Measurements from ENCODE around the gene FAM50B. TPM values are rescaled to one million over a fixed set of nuclear protein-coding genes. Genes with fewer than 3 reads are reported as not detected.

Gene FAM50B
- total RNA-seq, 1 experiment from 2014 or later: 0.48 TPM

DNA sequence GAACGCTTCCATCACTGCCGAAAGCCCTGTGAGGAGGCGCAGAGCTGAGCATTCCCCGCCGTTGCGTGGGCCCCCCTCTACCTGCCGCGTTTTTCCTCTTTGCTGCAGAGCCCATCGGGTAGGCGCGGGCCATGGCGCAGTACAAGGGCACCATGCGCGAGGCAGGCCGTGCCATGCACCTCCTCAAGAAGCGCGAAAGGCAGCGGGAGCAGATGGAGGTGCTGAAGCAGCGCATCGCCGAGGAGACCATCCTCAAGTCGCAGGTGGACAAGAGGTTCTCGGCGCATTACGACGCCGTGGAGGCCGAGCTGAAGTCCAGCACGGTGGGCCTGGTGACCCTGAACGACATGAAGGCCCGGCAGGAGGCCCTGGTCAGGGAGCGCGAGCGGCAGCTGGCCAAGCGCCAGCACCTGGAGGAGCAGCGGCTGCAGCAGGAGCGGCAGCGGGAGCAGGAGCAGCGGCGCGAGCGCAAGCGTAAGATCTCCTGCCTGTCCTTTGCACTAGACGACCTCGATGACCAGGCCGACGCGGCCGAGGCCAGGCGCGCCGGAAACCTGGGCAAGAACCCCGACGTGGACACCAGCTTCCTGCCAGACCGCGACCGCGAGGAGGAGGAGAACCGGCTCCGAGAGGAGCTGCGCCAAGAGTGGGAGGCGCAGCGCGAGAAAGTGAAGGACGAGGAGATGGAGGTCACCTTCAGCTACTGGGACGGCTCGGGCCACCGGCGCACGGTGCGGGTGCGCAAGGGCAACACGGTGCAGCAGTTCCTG is 693 bp downstream of the FAM50B start:
- H3K4me3 ChIP-seq (ENCODE audit: low read length): no peak overlapping the region
- H3K4me2 ChIP-seq (ENCODE audit: low read depth, low read length, poor library complexity, severe bottlenecking): no peak overlapping the region

DNA sequence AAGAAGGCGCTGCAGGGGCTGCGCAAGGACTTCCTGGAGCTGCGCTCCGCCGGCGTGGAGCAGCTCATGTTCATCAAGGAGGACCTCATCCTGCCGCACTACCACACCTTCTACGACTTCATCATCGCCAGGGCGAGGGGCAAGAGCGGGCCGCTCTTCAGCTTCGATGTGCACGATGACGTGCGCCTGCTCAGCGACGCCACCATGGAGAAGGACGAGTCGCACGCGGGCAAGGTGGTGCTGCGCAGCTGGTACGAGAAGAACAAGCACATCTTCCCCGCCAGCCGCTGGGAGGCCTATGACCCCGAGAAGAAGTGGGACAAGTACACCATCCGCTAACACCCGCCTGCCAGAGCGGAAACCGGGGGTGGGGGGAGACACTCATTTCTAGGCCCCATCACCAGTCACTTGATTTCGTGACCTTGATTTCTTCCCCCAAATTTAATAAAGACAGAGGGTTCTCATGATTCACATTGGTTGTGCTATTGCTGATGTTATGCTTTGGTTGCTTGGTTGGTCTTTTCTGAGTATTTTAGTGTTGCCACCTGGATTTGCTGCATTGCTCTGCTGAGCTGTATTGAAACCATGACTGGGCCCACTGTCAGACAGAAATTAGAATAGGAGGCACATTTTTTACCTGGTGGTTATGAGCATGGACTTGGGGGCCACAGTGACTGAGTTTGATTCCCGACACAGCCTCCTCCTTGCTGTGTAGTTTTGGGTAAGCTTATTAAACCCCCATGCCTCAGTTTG is 1.5 kb downstream of the FAM50B start:
- Histone ChIP-seq H3K4me3 (ENCODE audit: low read length) (no peak overlapping the region), H3K79me2 (ENCODE audit: low read length) (no peaks in the 10 kb centered on the region), H3K4me2 (ENCODE audit: low read depth, low read length, poor library complexity, severe bottlenecking) (no peak overlapping the region), H3K9me2 (replicated peaks; ENCODE audit: insufficient read depth, low read length) (no peaks in the 10 kb centered on the region), H2AFZ (ENCODE audit: low read length) (no peak overlapping the region), H3K9me3 (ENCODE audit: low read length) (no peaks in the 10 kb centered on the region), H3K36me3 (ENCODE audit: insufficient read depth, low read length) (no peaks in the 10 kb centered on the region), H4K20me1 (ENCODE audit: insufficient read depth, low read depth, low read length) (no peaks in the 10 kb centered on the region), H3K27me3 (ENCODE audit: low read length) (no peaks in the 10 kb centered on the region), H3K4me1 (ENCODE audit: low read length) (peaks cover 6% of the 10 kb centered on the region), H3K27ac (ENCODE audit: low read length) (no peak overlapping the region), H3K9ac (ENCODE audit: low read length) (no peak overlapping the region)
- DNase-seq: no peak

More for the DNA sequence above, 693 bp downstream of the FAM50B start:
- no peak for DNase-seq
- H3K79me2 ChIP-seq (ENCODE audit: low read length): no peaks in the 10 kb centered on the region
- peaks cover 6% of the 10 kb centered on the region for H3K4me1 ChIP-seq (ENCODE audit: low read length)
- H3K9ac ChIP-seq (ENCODE audit: low read length): no peak overlapping the region
- no peaks in the 10 kb centered on the region for H3K27me3 ChIP-seq (ENCODE audit: low read length)
- no peaks in the 10 kb centered on the region for H4K20me1 ChIP-seq (ENCODE audit: insufficient read depth, low read depth, low read length)
- H3K9me3 ChIP-seq (ENCODE audit: low read length): no peaks in the 10 kb centered on the region
- no peak overlapping the region for H3K27ac ChIP-seq (ENCODE audit: low read length)
- H3K36me3 ChIP-seq (ENCODE audit: insufficient read depth, low read length): no peaks in the 10 kb centered on the region
- H2AFZ ChIP-seq (ENCODE audit: low read length): no peak overlapping the region
- H3K9me2 ChIP-seq (replicated peaks; ENCODE audit: insufficient read depth, low read length): no peaks in the 10 kb centered on the region

DNA sequence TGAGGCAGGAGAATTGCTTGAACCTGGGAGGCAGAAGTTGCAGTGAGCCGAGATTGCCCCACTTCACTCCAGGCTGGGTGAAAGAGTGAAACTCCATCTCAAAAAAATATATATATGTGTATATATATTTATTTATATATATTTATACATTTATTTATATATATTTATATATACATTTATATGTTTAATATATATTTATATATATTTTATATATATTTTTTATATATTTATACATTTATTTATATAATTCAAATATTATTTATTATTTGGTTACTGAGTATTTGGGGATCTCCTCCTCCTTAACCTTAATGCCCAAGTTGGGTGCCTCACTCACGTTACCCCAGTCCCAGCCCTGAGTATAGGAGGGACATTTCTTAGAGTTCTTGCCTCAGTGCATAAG is 2.7 kb downstream of the FAM50B start:
- Histone ChIP-seq H3K27ac (ENCODE audit: low read length) (no peak overlapping the region), H3K9me3 (ENCODE audit: low read length) (no peaks in the 10 kb centered on the region), H2AFZ (ENCODE audit: low read length) (no peak overlapping the region), H3K9ac (ENCODE audit: low read length) (no peak overlapping the region), H3K4me2 (ENCODE audit: low read depth, low read length, poor library complexity, severe bottlenecking) (no peak overlapping the region), H4K20me1 (ENCODE audit: insufficient read depth, low read depth, low read length) (no peaks in the 10 kb centered on the region), H3K79me2 (ENCODE audit: low read length) (no peaks in the 10 kb centered on the region), H3K9me2 (replicated peaks; ENCODE audit: insufficient read depth, low read length) (no peaks in the 10 kb centered on the region), H3K4me3 (ENCODE audit: low read length) (no peak overlapping the region), H3K27me3 (ENCODE audit: low read length) (no peaks in the 10 kb centered on the region), H3K4me1 (ENCODE audit: low read length) (peaks cover 6% of the 10 kb centered on the region), H3K36me3 (ENCODE audit: insufficient read depth, low read length) (no peaks in the 10 kb centered on the region)
- no peak for DNase-seq

DNA sequence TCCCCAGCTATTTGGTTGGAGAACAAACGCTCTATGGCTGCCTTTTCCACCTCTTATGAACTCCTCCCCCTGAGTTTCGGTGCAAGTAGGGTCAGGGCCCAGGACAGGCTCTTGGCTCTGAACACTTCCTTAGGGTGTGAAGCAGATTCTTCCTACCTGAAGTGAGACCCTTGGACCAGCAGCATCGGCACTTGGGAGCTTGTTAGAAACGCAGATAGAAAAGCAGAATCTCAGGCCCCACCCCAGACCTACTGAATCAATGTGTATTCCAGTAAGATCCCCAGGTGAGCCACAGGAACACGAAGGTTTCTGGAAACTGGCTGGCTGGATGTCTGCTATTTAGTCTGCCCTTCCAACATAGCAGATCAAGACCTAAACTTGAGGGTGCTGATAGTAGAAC is 3.2 kb downstream of the FAM50B start:
- peaks cover 6% of the 10 kb centered on the region for H3K4me1 ChIP-seq (ENCODE audit: low read length)
- H3K27ac ChIP-seq (ENCODE audit: low read length): no peak overlapping the region
- H3K9me2 ChIP-seq (replicated peaks; ENCODE audit: insufficient read depth, low read length): no peaks in the 10 kb centered on the region
- H3K4me3 ChIP-seq (ENCODE audit: low read length): no peak overlapping the region
- H3K9me3 ChIP-seq (ENCODE audit: low read length): no peaks in the 10 kb centered on the region
- no peaks in the 10 kb centered on the region for H3K27me3 ChIP-seq (ENCODE audit: low read length)
- DNase-seq: no peak
- H4K20me1 ChIP-seq (ENCODE audit: insufficient read depth, low read depth, low read length): no peaks in the 10 kb centered on the region
- H3K4me2 ChIP-seq (ENCODE audit: low read depth, low read length, poor library complexity, severe bottlenecking): no peak overlapping the region
- no peaks in the 10 kb centered on the region for H3K36me3 ChIP-seq (ENCODE audit: insufficient read depth, low read length)
- no peak overlapping the region for H3K9ac ChIP-seq (ENCODE audit: low read length)
- no peak overlapping the region for H2AFZ ChIP-seq (ENCODE audit: low read length)
- no peaks in the 10 kb centered on the region for H3K79me2 ChIP-seq (ENCODE audit: low read length)

DNA sequence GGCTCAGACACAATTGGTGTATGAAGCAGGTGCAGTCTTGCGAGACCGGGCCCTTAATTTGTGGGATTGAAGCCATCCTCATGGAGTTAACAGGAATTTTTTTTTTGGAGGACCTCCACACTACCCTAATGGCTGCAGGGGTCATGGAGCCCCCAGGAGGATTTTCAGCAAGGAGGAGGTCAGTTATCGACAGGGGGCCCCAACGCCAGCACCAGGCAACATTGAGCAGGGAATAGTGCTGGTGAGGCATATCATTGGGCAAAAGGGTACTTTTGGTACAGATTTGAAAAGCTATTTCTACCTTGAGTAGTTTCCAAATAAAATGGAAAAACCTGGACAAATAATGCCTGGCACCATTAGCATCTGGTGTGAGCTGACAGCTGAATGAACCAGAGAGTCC is 6.7 kb downstream of the FAM50B start:
- no peaks in the 10 kb centered on the region for H3K27me3 ChIP-seq (ENCODE audit: low read length)
- H3K79me2 ChIP-seq (ENCODE audit: low read length): no peaks in the 10 kb centered on the region
- H3K27ac ChIP-seq (ENCODE audit: low read length): no peak overlapping the region
- H3K9me2 ChIP-seq (replicated peaks; ENCODE audit: insufficient read depth, low read length): no peaks in the 10 kb centered on the region
- H3K4me3 ChIP-seq (ENCODE audit: low read length): no peak overlapping the region
- H2AFZ ChIP-seq (ENCODE audit: low read length): no peak overlapping the region
- H3K9me3 ChIP-seq (ENCODE audit: low read length): no peaks in the 10 kb centered on the region
- no peaks in the 10 kb centered on the region for H3K4me1 ChIP-seq (ENCODE audit: low read length)
- no peak overlapping the region for H3K9ac ChIP-seq (ENCODE audit: low read length)
- DNase-seq: no peak
- H4K20me1 ChIP-seq (ENCODE audit: insufficient read depth, low read depth, low read length): no peaks in the 10 kb centered on the region
- H3K36me3 ChIP-seq (ENCODE audit: insufficient read depth, low read length): no peaks in the 10 kb centered on the region
- H3K4me2 ChIP-seq (ENCODE audit: low read depth, low read length, poor library complexity, severe bottlenecking): no peak overlapping the region

DNA sequence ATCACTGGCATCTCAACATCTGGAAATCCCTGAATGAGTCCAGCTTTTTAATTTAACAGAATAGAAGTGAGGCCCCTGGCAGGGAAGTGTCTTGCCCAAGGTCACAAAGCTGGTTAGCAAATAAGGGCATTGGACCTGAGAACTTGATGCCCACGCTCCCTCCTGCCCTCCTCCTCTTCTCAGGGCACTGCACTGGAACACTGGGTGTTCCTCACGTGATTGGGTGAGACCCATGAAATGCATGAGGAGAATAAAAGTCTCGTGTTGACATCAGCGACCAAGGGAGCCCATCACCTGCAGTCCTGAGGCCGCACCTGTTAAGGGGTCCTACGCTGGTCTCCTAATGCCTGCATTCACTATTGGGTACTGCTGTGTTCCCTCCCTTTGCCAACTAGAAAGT is 7.4 kb downstream of the FAM50B start:
- H3K27me3 ChIP-seq (ENCODE audit: low read length): no peaks in the 10 kb centered on the region
- no peak overlapping the region for H3K9ac ChIP-seq (ENCODE audit: low read length)
- H2AFZ ChIP-seq (ENCODE audit: low read length): no peak overlapping the region
- no peaks in the 10 kb centered on the region for H3K4me1 ChIP-seq (ENCODE audit: low read length)
- H3K9me2 ChIP-seq (replicated peaks; ENCODE audit: insufficient read depth, low read length): no peaks in the 10 kb centered on the region
- H3K4me2 ChIP-seq (ENCODE audit: low read depth, low read length, poor library complexity, severe bottlenecking): no peak overlapping the region
- H3K36me3 ChIP-seq (ENCODE audit: insufficient read depth, low read length): no peaks in the 10 kb centered on the region
- no peaks in the 10 kb centered on the region for H3K79me2 ChIP-seq (ENCODE audit: low read length)
- DNase-seq: no peak
- no peaks in the 10 kb centered on the region for H3K9me3 ChIP-seq (ENCODE audit: low read length)
- H4K20me1 ChIP-seq (ENCODE audit: insufficient read depth, low read depth, low read length): no peaks in the 10 kb centered on the region
- H3K27ac ChIP-seq (ENCODE audit: low read length): no peak overlapping the region
- H3K4me3 ChIP-seq (ENCODE audit: low read length): no peak overlapping the region

DNA sequence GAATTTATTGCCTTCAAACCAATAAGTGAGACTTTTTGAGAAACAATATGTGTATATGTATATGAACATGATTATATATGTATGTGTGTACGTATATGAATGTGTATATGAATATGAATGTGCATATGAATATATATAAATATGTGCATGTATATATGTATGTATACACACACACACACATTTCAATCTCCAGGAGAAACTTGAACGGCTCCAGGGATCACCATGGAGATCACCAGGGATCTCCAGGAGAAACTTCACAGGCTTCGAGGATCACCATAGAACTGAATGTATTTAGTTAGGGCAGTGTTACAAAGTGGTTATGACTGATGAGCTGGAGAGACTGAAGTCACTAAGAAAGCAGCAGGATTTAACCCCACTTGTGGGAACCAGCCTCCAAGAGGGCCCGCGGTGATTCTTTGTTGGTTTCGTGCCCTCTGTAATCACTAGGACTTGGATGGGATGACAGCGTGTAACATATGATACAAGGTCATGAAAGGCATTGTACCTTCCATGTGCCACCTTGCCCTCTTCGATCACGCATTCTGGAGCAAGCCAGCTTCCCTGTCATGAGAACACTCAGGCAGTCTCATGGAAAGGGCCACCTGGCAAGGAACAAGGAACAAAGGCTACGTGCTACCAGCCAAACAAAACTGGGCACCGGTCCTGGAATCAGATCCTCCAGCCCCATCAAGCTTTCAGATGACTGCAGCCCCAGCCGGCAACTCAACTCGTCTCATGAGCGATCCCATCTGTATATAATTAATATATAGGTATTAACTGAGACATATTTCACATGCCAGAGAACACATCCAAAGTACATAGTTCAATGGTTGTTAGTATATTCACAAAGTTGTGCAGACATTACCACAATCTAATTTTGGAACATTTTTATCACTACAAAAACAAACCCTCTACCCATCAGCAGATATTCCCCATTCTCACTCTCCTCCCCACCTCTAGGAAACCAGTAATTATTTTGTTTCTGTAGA is 8.6 kb downstream of the FAM50B start:
- Histone ChIP-seq H3K4me2 (ENCODE audit: low read depth, low read length, poor library complexity, severe bottlenecking) (no peak overlapping the region), H3K27me3 (ENCODE audit: low read length) (no peaks in the 10 kb centered on the region), H4K20me1 (ENCODE audit: insufficient read depth, low read depth, low read length) (no peaks in the 10 kb centered on the region), H3K9me2 (replicated peaks; ENCODE audit: insufficient read depth, low read length) (no peaks in the 10 kb centered on the region), H3K27ac (ENCODE audit: low read length) (no peak overlapping the region), H3K36me3 (ENCODE audit: insufficient read depth, low read length) (no peaks in the 10 kb centered on the region), H2AFZ (ENCODE audit: low read length) (no peak overlapping the region), H3K9me3 (ENCODE audit: low read length) (no peaks in the 10 kb centered on the region), H3K4me3 (ENCODE audit: low read length) (no peak overlapping the region), H3K4me1 (ENCODE audit: low read length) (no peaks in the 10 kb centered on the region), H3K9ac (ENCODE audit: low read length) (no peak overlapping the region), H3K79me2 (ENCODE audit: low read length) (no peaks in the 10 kb centered on the region)
- no peak for DNase-seq
